ENCODE data around the gene RUVBL2.
"Not testable (repeated sequence)": the region's sequence is repeated elsewhere in the genome, so short reads cannot be mapped to it uniquely, and the experiment has no call there.

Gene RUVBL2

DNA sequence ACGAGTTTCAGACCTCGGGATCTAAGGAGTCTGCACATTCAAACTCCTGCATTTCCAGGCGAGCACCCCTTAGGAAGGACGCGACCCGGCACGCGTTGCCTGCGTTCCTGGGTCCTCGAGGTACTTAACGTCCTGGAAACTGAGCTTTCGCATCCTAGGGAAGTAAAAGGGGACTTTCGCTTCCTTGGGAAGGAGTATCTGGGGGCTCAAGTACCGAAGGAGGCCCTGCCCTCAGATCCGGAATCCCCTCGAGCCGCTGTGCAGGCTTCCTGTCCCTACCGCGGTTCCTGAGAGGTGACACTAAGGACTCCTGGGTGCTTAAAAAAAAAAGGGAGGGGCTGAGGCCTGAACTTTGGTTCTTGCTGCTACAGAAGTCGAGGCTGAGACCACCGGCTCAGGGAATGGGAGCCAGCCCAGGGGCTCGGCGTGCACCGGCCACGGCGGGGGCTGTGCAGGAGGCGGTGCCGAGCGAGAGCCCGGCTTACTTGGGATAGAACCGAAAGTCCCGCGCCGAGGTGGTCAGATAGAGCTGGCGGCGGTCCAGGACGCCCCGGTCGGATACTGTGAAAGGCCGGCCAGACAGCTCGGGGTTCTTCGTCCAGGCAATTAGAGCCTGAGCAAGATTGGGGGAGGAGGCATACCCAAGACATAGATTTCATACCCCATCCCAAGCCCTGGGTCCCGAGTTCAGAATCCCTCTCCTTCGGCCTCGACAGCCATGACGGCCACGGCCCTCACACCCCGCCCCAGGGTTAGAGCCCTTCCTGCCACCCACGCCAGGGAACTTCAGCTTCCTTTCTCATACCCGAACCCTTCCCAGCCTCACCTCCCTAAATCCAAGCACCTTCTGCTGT lies 24.9 kb downstream of the RUVBL2 start:
- DNase-seq: peak; percentile 67

DNA sequence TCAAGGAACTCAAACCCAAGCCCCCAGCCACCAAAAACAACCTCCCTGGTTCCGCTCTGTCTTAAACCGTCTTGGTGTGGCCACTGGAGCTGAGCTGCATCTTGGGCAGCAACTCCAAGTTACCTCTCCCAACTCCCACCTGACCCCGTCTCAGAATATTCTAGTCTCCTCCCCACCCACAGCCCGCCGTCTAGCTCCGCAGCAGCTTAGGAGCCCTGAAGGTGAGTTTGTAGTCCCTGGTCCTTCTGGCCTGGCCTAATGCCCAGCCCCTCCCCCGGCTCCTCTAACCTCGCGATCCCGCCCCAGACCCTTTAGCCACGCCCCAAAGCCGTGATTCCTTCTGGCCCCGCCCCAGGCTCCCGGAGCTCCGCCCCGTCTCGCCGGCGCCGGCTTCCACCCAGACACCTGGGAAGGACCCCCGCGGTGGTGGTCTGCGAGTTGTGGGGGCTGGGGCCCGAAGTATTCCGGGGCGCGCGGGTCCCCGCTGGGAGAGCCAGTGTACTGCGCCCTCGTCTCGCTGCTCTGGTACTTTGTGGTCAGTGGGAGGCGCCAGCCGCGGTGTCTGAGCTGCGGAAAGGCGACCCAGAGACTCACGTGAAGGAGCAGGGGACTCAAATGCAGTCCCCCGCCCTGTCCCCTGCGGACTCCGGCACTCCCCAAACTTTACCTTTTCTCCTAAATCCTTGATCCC lies 25.7 kb downstream of the RUVBL2 start:
- peak; percentile 85 for DNase-seq

DNA sequence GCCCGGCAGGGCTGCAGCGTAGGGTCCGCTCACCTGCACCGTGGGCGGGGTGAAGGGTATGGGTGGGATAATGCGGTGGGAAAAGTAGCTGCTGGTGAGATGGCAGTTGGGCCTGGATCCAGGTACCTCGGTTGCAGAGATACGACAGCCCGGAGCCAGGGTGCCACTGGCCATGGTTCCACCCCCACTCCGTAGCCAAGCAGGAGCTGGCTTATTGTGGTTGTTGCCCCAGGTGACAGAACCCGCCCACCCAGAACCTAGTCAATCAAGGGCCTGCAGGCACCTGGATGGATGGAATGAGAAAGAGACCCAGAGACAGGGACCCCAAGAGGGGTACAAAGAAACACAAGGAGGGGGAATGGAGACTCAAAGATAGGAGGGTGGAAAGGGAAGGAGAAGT lies 26.7 kb downstream of the RUVBL2 start:
- DNase-seq: no peak

DNA sequence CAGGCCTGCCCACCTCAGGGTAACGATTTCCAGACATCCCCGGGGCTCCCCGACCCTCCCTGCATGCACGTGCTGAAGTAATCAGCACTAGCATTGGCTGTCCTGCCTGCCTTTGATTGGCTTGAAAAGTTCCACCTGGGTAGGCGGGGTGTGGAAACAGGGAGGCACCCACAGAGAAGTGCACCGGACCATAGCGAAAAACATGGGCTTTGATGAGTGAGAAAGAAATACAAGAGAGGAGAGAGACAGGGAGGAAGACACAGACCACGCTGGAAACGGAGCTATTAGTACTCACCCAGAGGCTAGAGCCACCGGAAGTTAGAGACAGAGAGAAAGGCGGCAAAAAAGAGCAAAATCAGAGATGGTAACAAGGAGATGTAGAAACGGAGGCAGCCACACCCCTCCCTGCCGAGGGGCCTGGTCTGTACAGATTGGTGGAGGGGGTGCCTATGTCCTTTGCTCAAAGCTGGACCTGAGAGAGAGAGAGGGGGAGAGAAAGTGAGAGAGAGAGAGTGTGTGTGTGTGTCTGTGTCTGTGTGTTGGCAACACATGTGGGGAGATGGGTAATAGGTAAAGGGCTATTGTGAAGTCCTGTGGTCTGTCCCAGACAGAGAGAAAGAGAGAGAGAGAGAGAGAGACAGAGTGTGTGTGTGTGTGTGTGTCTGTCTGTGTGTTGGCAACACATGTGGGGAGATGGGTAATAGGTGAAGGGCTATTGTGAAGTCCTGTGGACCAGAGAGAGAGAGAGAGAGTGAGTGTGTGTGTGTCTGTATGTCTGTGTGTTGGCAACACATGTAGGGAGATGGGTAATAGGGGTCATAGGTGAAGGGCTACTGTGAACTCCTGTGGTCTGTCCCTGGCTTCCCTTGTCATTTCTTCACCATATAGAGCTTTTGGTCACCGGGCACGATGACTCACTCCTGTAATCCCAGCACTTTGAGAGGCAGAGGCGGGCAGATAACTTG lies 27.5 kb downstream of the RUVBL2 start:
- no peak for DNase-seq

DNA sequence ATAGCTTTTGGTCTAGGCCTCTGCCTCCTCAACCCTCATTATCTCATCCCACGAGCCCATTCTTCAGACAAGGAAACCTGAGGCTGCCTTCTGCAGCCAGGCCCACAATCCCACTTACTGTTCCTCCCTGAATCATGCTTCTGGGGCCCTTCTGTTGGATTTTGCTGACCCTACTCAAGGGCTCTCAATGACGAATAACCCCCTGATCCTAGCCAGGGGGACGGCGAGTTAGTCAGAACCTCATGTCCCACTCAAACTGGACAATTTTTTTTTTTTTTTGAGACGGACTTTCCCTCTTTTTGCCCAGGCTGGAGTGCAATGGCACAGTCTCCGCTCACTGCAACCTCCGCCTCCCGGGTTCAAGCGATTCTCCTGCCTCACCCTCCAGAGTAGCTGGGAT lies 28.4 kb downstream of the RUVBL2 start:
- DNase-seq: no peak

DNA sequence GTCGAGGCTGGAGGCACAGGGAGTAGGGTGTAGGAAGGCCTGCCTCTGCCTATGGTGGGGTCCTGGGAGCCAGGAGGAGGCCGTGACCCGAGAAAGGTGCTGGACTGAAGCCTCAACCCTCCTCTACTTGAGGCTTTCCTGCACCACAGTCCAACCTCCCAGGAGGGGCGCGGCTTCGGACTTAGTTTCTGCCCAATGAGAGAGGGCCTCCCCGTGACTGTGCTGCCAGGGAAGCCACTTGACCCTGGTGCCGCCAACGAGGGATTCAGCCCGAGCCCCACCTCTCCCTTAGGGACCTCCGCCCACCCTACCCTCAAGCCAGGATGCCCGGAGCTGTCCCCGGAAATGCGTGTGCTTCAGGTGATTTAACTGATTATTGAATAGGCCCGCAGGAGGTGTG lies 30.5 kb downstream of the RUVBL2 start, which contains the start of gene CGB3:
Gene CGB3, minus strand, starts transcription at position 101 of the 400 bp plus-strand sequence. CDS start 362 bp downstream, outside the sequence.
- not testable (repeated sequence) for DNase-seq

DNA sequence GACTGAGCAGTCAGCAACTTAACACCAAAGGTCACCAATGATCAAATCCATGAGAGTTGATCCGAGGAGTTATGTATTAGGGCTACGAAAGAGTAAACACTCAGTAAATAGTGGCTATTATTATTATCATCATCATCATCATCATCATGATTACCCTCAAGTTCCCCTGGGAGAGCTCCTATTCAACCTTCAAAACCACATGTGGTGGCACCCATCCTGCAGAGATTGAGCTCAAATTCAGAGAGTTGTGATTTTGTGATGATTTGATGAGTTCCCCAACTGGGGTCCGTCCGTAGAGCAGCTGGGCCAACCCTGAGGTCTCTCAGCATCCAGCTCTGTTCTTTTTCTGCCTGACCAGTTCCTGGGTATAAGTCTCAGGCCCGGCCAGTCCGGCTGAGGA lies 31.4 kb downstream of the RUVBL2 start:
- not testable (repeated sequence) for DNase-seq

DNA sequence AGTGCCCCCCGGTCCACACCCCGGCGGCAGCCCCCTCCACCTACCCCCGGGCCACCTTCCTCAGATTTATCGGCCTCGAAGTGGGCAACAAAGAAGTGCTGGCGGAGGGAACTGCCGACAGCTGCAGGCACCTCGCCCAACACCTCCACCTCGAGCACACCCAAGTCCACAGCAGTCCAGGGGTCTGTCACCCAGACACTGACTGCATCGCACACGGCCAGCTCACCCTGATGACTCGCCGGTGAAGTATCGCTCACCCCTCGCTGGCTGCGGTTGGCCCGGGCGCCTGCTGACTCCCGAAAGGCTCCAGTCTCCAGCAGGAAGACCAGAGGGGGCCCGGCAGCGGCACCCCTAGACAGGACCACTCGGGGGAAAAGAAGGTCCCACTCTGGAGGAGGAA lies 31.9 kb downstream of the RUVBL2 start:
- DNase-seq: not testable (repeated sequence)

DNA sequence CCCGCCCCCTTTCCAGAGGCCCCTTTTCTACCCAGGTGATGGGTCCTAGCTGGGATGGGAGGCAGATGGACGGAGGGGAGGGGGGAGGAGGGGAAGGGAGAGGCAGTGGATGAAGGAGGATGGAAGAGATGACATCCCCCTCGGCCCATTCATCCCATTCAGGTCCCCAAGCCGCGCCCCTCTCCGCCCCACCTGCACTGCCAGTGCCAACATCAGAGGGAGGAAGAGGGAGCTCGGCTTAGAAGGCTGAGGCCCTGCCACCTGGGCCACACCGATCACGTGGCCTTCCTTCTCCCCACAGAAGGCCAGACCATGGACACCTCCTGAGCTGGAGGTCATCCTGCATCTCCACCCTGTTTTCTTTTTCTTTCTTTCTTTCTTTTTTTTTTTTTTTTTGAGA lies 35.0 kb downstream of the RUVBL2 start:
- DNase-seq: not testable (repeated sequence)

DNA sequence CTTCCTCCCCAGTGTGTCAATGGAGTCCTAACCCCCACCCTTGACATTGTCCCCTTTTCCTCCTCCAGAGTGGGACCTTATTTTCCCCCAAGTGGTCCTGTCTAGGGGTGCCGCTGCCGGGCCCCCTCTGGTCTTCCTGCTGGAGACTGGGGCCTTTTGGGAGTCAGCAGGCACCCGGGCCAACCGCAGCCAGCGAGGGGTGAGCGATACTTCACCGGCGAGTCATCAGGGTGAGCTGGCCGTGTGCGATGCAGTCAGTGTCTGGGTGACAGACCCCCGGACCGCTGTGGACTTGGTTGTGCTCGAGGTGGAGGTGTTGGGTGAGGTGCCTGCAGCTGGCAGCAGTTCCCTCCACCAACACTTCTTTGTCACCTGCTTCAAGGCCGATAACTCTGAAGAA lies 36.1 kb downstream of the RUVBL2 start:
- not testable (repeated sequence) for DNase-seq

DNA sequence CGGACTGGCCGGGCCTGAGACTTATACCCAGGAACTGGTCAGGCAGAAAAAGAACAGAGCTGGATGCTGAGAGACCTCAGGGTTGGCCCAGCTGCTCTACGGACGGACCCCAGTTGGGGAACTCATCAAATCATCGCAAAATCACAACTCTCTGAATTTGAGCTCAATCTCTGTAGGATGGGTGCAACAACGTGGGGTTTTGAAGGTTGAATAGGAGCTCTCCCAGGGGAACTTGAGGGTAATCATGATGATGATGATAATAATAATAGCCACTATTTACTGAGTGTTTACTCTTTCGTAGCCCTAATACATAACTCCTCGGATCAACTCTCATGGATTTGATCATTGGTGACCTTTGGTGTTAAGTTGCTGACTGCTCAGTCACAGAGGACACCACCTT lies 36.6 kb downstream of the RUVBL2 start:
- DNase-seq: not testable (repeated sequence)

DNA sequence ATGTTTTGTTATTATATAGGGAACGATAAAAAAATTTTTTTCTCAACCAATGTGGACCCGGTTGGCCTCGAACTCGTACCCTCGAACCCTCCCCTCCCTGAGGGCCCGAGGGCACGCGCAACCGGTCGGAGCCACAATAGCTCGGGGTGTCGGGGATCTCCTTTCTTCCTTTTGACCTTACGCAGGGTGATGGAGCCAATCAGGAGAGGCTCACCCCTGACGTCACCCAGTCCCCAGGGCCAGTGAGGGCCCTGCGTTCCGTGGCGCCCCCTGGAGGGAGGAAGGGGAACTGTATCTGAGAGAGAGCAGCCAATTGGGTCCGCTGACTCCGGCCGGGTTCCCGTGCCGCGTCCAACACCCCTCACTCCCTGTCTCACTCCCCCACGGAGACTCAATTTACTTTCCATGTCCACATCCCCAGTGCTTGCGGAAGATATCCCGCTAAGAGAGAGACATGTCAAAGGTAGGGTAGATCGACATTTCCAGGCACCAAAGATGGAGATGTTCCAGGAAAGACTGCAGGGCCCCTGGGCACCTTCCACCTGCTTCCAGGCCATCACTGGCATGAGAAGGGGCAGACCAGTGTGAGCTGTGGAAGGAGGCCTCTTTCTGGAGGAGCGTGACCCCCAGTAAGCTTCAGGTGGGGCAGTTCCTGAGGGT lies 38.1 kb downstream of the RUVBL2 start, which contains the start of gene CGB2:
Gene CGB2, plus strand, starts transcription at position 249 of the 660 bp plus-strand sequence. Its CDS starts 206 bp downstream, at position 455.
- DNase-seq: peak; percentile 93

DNA sequence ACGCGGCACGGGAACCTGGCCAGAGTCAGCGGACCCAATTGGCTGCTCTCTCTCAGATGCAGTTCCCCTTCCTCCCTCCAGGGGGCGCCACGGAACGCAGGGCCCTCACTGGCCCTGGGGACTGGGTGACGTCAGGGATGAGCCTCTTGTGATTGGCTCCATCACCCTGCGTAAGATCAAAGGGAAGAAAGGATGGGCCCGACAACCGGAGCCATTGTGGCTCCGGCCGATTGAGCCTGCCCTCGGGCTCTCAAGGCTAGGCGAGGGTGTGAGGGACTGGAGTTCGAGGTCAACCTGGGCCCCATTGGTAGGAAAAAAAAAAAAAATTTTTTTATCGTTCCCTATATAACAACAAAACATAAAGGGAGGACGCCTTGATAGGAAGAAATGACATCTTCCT lies 43.1 kb downstream of the RUVBL2 start, which contains the start of gene CGB1:
Gene CGB1, minus strand, starts transcription at position 81 of the 400 bp plus-strand sequence. CDS start 184 bp downstream, outside the sequence.
- DNase-seq: peak; percentile 83

DNA sequence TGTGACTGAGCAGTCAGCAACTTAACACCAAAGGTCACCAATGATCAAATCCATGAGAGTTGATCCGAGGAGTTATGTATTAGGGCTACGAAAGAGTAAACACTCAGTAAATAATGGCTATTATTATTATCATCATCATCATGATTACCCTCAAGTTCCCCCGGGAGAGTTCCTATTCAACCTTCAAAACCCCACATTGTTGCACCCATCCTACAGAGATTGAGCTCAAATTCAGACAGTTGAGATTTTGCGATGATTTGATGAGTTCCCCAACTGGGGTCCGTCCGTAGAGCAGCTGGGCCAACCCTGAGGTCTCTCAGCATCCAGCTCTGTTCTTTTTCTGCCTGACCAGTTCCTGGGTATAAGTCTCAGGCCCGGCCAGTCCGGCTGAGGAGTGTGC lies 44.4 kb downstream of the RUVBL2 start:
- DNase-seq: not testable (repeated sequence)

DNA sequence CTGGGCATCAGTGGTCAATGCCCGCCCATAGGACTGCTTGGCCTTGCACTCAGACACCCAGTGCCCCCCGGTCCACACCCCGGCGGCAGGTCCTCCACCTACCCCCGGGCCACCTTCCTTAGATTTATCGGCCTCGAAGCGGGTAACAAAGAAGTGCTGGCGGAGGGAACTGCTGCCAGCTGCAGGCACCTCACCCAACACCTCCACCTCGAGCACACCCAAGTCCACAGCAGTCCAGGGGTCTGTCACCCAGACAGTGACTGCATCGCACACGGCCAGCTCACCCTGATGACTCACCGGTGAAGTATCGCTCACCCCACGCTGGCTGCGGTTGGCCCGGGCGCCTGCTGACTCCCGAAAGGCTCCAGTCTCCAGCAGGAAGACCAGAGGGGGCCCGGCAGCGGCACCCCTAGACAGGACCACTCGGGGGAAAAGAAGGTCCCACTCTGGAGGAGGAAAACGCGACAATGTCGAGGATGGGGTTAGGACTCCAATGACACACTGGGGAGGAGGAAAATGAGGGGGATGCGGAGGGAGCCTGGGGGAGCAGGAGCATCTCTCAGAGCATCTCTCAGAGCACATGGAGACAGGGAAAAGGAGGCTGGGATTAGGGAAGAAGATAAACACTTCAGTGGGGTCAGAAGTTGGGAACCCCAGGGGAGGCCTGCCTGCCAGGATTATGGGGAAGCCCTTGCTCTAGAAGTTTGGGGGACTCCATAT lies 45.0 kb downstream of the RUVBL2 start:
- not testable (repeated sequence) for DNase-seq

DNA sequence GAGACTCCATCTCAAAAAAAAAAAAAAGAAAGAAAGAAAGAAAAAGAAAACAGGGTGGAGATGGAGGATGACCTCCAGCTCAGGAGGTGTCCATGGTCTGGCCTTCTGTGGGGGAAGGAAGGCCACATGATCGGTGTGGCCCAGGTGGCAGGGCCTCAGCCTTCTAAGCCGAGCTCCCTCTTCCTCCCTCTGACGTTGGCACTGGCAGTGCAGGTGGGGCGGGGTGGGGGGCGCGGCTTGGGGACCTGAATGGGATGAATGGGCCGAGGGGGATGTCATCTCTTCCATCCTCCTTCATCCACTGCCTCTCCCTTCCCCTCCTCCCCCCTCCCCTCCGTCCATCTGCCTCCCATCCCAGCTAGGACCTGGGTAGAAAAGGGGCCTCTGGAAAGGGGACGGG lies 46.0 kb downstream of the RUVBL2 start:
- DNase-seq: not testable (repeated sequence)

DNA sequence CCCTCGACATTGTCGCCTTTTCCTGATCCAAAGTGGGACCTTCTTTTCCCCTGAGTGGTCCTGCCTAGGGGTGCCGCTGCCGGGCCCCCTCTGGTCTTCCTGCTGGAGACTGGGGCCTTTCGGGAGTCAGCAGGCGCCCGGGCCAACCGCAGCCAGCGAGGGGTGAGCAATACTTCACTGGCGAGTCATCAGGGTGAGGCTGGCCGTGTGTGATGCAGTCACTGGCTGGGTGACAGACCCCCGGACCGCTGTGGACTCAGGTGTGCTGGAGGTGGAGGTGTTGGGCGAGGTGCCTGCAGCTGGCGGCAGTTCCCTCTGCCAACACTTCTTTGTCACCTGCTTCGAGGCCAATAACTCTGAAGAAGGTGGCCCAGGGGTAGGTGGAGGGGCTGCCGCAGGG lies 48.5 kb downstream of the RUVBL2 start:
- no peak for DNase-seq

DNA sequence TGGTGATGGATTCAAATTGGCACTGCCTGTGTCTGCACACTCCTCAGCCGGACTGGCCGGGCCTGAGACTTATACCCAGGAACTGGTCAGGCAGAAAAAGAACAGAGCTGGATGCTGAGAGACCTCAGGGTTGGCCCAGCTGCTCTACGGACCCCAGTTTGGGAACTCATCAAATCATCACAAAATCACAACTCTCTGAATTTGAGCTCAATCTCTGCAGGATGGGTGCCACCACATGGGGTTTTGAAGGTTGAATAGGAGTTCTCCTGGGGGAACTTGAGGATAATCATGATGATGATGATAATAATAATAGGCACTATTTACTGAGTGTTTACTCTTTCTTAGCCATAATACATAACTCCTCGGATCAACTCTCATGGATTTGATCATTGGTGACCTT lies 49.0 kb downstream of the RUVBL2 start:
- DNase-seq: not testable (repeated sequence)

DNA sequence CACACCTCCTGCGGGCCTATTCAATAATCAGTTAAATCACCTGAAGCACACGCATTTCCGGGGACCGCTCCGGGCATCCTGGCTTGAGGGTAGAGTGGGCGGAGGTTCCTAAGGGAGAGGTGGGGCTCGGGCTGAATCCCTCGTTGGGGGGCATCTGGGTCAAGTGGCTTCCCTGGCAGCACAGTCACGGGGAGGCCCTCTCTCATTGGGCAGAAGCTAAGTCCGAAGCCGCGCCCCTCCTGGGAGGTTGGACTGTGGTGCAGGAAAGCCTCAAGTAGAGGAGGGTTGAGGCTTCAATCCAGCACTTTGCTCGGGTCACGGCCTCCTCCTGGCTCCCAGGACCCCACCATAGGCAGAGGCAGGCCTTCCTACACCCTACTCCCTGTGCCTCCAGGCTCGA lies 49.9 kb downstream of the RUVBL2 start, which contains the start of gene CGB5:
Gene CGB5, plus strand, starts transcription at position 301 of the 400 bp plus-strand sequence. CDS start 362 bp downstream, outside the sequence.
- DNase-seq: not testable (repeated sequence)

DNA sequence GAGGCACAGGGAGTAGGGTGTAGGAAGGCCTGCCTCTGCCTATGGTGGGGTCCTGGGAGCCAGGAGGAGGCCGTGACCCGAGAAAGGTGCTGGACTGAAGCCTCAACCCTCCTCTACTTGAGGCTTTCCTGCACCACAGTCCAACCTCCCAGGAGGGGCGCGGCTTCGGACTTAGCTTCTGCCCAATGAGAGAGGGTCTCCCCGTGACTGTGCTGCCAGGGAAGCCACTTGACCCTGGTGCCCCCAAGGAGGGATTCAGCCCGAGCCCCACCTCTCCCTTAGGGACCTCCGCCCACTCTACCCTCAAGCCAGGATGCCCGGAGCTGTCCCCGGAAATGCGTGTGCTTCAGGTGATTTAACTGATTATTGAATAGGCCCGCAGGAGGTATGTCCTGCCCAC lies 55.3 kb downstream of the RUVBL2 start, which contains the start of gene CGB8:
Gene CGB8, minus strand, starts transcription at position 101 of the 400 bp plus-strand sequence. CDS start 372 bp downstream, outside the sequence.
- not testable (repeated sequence) for DNase-seq

DNA sequence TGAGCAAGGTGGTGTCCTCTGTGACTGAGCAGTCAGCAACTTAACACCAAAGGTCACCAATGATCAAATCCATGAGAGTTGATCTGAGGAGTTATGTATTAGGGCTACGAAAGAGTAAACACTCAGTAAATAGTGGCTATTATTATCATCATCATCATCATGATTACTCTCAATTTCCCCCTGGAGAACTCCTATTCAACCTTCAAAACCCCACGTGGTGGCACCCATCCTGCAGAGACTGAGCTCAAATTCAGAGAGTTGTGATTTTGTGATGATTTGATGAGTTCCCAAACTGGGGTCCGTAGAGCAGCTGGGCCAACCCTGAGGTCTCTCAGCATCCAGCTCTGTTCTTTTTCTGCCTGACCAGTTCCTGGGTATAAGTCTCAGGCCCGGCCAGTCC lies 56.1 kb downstream of the RUVBL2 start:
- not testable (repeated sequence) for DNase-seq
